Heart right ventricle (tissue), 16 donors: ENCODE data around the gene FRG2. TPM values are rescaled to one million over a fixed set of nuclear protein-coding genes. Genes with fewer than 3 reads are reported as not detected.

Source experiments
- ATAC-seq, 8 donors: fragments of 200-7000 bp; cut with Tn5 transposase; one replicate each; pipeline ENCODE4 v1.9.1; 2020; ENCODE audit warnings: mild to moderate bottlenecking in 8 of 8, moderate library complexity in 8 of 8, moderate number of reproducible peaks in 1 of 8
- DNase-seq, 2 donors: peaks; one replicate each; pipeline ENCODE4 v3.0.0-alpha.2; 2020
- H3K27ac ChIP-seq, 10 donors: fragments of 200-600 bp; sonication (generic) in 2 of 10; one replicate each; pipeline versions ENCODE4 v1.5.0 to v1.8.0; 2020 to 2022; ENCODE audit warnings: mild to moderate bottlenecking in 3 of 10
- H3K27me3 ChIP-seq, 7 donors: fragments of 200-600 bp; one replicate each; pipeline ENCODE4 v1.8.0; 2021 to 2022; ENCODE audit warnings: mild to moderate bottlenecking in 2 of 7
- H3K36me3 ChIP-seq, 9 donors: fragments of 200-600 bp; sonication (generic) in 1 of 9; one replicate each; pipeline versions ENCODE4 v1.5.0 to v1.8.0; 2020 to 2022; ENCODE audit warnings: mild to moderate bottlenecking in 2 of 9
- H3K4me1 ChIP-seq, 9 donors: fragments of 200-600 bp; sonication (generic) in 1 of 9; one replicate each; pipeline versions ENCODE4 v1.5.0 to v1.8.0; 2020 to 2022; ENCODE audit warnings: mild to moderate bottlenecking in 4 of 9
- H3K4me3 ChIP-seq, 10 donors: fragments of 200-600 bp; sonication (generic) in 2 of 10; one replicate each; pipeline versions ENCODE4 v1.5.0 to v1.8.0; 2020 to 2022; ENCODE audit warnings: mild to moderate bottlenecking in 7 of 10, moderate library complexity in 2 of 10
- H3K9me3 ChIP-seq, 11 donors: fragments of 200-600 bp in 10 of 11; sonication (generic) in 2 of 11; one replicate each; pipeline versions ENCODE4 v1.5.0 to v1.8.0; 2013 to 2022; ENCODE audit warnings: mild to moderate bottlenecking in 2 of 11, control low read depth in 1 of 11, moderate library complexity in 1 of 11
- CTCF ChIP-seq, 9 donors: fragments of 200-600 bp; sonication (generic) in 2 of 9; IDR thresholded peaks; one replicate each; pipeline versions ENCODE4 v1.5.0 to v1.8.0; 2021 to 2022; ENCODE audit warnings: antibody characterized with exemption in 9 of 9, mild to moderate bottlenecking in 5 of 9, moderate library complexity in 1 of 9
- WGBS, 2 donors: extraction: QIAGEN DNeasy Blood & Tissue Kit; methylation state at CpG; one replicate each; pipeline ENCODE4 v1.1.7; 2013; ENCODE audit warnings: inconsistent platforms in 1 of 2; 5-methylcytosine and 5-hydroxymethylcytosine counted together
- intact Hi-C, 10 donors: fragments of 100-400 bp; cut with DNase I; formaldehyde crosslinking; loops; one replicate each; pipeline versions ENCODE4 v1.11.1 to v1.14.2; 2022
- polyA plus RNA-seq, 2 donors: library from polyadenylated mRNA; stranded (reverse); fragments of 200-250 nt; gene quantifications; one replicate each; pipeline ENCODE4 v1.2.3, GENCODE V29; 2013
- total RNA-seq, 10 donors: library from RNA; stranded (reverse); fragmentation: NEBNext Ultra II Directional in 3 of 10; extraction: Animal tissue kit (Norgen Biotek cat#: 25700) in 3 of 10; gene quantifications; one replicate each; pipeline versions ENCODE4 v1.2.1 to v1.2.4, GENCODE V29; 2021 to 2023
- donor health status: Arrhythmogenic right ventricular cardiomyopathy.
- donor health status: ischemic (EF 13 %, LVEDD 7.1; RV severe dilation, severe dysfunction).
- donor health status: healthy with polysubstance abuse.
- donor health status: DM: no; HTN: yes; CAD: no.
- donor health status: DM: no; HTN: no; CAD: no.
- donor health status: ischemic (EF 25% LVEDD 6.9; RV normal size, moderate dysfunction).
- donor health status: ischemic (EF 25% LVEDD 5.7; RV mildly dilated, moderate dysfunction).
- donor health status: healthy.
- donor health status: DM: yes; HTN: yes; CAD: no.
- donor health status: Ischemic cardiomyopathy.
- donor health status: ischemic (EF 35%, LVEDD 5.7; RV mildly dilated, moderate dysfunction).
- donor health status: nonischemic (EF 11% LVEDD 7.7; RV severe dilation, severe dysfunction).
- donor health status: DM: yes; HTN: yes; CAD: no.
- donor health status: PGD.
- donor health status: ischemic (EF 29% LVEDD 5.4; RV normal size, mild dysfunction).
- donor health status: nonischemic (EF 23%, LVEDD 6.1; RV moderate dilation, normal function).

The FRG2 gene
- total and polyA plus RNA-seq, 12 donors, result not detected

- H3K27ac ChIP-seq, result no peak overlapping the region
- no peaks in the 10 kb centered on the region for H3K36me3 ChIP-seq
- DNase-seq (no peak), ATAC-seq (no peak)
- no peaks in the 10 kb centered on the region for H3K9me3 ChIP-seq
- WGBS, 2 donors, result 52 to 65% methylated on average over 10 of the region's 10 CpGs
- H3K4me3 ChIP-seq, result no peak overlapping the region
- intact Hi-C loops, result no loop called here
- peaks cover 0 to 9% (median 0%) of the 10 kb centered on the region in 7 donors for H3K27me3 ChIP-seq
- H3K4me1 ChIP-seq, result no peaks in the 10 kb centered on the region
- no peak for TF ChIP-seq CTCF (IDR thresholded peaks at IDR 0.05)
These were observed 47.6 kb downstream of the FRG2 start for GRCh38 chr4:189979196-189980047.

Other genes with a start within 250 kb of the FRG2 start
- gene FRG1, start 86.4 kb downstream of the FRG2 start, total RNA-seq, result 10 to 100 TPM; 21.5 to 33.6 (median 29.4) TPM
- gene FRG1, start 86.4 kb downstream of the FRG2 start, polyA plus RNA-seq, result 10 to 100 TPM; 41.6 to 44.7 TPM
- gene DBET, start 37.2 kb upstream of the FRG2 start, total RNA-seq, result not detected
- not detected for gene DBET, start 37.2 kb upstream of the FRG2 start, polyA plus RNA-seq
- gene DUX4, start 146.5 kb upstream of the FRG2 start, total RNA-seq, result not detected
- not detected for gene DUX4, start 146.5 kb upstream of the FRG2 start, polyA plus RNA-seq